LHCN-M2 (cell line): ENCODE data around the gene GRM8. TPM values are rescaled to one million over a fixed set of nuclear protein-coding genes. Genes with fewer than 3 reads are reported as not detected.

ENCODE experiments used
- DNase-seq: peaks from one replicate; pipeline ENCODE4 v3.0.0-alpha.2; 2012; ENCODE audit warnings: low read depth
- total RNA-seq: library from RNA; depleted of rRNA; stranded (reverse); fragments of >200 nt; gene quantifications from 2 replicates; pipeline ENCODE4 v1.2.3, GENCODE V29; 2014

Gene GRM8
- total RNA-seq, 1 experiment from 2014 or later = 0.11 TPM

DNA sequence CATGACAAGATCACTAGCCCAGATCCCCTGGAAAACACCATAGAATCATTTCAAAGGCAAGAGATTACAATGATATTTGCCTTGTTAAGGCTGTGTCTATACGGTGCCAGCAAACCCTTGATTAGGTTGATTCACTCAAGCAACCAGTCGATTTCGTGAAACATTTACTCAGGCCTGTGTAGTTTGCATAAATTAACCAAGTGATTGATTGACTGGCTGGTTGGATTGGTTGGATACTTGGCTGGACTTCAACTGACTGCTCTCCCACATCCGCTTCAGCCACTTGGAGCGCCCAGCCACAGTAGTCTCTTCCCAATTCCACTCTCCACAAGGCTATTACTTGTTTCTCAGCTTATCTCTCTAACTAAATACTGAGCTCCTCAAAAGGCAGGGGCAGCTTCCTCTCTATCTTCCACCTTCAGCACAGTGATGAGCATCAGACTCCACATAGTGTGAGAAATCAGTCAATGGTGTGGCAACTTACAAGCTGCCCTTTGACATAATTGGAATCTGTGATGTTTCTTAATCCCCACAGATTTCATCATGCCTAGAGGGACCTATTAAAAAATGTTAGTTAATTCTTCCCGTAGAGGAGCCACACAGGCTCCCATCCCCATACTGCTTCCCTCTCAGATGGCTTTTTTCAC lies 217.4 kb downstream of the GRM8 start:
- no peak for DNase-seq

DNA sequence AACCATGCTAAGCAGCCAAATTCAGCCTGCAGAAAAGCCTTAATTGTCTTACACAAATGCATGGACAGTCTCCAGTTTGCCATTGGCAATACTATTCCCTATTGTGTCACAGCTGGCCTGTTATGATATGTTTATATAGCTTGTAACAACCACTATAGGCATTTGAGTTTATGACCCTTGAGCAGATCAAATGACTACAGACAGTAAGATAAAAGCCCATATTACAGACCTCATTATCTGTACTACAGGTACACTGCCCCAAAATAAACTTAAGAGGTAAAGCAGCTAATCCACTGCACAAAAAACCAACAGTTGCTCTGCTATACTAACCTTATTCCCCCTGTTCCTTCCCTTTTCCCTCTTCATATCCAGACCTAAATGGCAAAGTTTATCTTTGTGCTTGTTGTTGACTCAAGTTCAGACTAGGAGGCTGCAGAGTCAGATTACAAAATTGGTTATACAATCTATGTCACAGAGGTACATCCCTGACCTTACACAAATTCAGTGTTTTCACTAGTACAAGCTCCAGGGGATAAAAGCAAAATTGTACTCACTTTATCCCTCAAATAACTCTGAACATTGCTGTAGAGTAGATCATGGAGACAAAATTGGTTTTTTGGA lies 218.4 kb downstream of the GRM8 start:
- DNase-seq = no peak

GRCh38 chr7:127029823-127030222 lies 222.9 kb downstream of the GRM8 start:
- DNase-seq = no peak

- DNase-seq = no peak
Measured at GRCh38 chr7:127021857-127022256, 230.9 kb downstream of the GRM8 start.

DNA sequence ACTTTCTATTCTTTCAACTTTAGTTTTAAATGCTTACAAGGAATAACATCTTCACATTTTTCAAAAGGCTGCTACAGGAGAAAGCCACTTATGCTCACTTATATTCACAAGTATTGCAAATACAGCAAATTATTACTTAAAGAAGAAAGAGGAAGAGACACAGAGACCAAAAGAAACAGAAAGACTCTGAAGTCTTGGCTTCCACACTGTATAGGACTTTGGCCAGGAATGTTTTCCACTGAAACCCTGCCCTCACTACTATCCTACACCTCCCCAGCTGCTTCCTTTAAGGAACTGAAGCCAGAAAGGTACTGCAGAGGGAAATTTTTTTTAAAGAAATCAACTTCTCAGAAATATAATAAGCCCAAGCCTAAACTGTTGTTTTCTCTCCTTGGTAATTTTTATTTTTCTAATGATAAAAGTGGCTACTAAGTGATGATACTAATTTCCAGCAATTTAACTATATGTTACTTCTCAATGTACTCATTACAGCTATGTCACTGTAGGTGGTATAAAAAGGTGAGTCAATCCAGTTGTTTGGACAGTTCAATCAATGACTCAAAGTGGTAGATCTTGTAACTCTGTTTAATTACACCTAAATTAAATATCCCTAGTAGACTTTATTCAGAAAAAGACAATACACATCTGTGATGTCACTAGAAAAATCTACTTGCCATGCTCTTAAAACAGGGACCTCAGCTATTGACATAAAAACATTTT lies 231.6 kb downstream of the GRM8 start:
- DNase-seq = no peak

- no peak for DNase-seq
Measured at GRCh38 chr7:127018889-127019288, 233.9 kb downstream of the GRM8 start.

DNA sequence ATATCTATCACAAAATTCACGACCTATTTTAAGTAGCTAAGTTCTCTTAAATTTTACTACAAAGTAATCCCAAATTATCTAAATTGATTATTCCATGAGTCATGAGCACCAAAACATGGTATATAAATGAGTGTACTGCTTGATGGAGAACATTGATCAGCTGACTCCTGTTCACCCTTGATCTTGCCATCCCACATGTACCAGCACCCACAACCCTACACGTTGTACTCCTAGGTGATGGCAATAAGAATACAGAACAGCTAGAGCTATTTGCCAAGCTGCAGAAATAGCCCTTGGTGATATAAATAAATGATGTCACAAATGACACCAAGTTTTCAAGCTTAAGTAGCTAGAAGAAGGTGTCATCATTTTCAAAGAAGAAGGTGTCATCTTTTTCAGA lies 235.5 kb downstream of the GRM8 start:
- DNase-seq = no peak

GRCh38 chr7:127000725-127001124 lies 252.0 kb downstream of the GRM8 start:
- no peak for DNase-seq

- DNase-seq = no peak
Measured at GRCh38 chr7:126996659-126997058, 256.1 kb downstream of the GRM8 start.

- DNase-seq = no peak
Measured at GRCh38 chr7:126993626-126994213, 259.0 kb downstream of the GRM8 start.

- no peak for DNase-seq
Measured at GRCh38 chr7:126988022-126988421, 264.7 kb downstream of the GRM8 start.

- no peak for DNase-seq
Measured at GRCh38 chr7:126979722-126980121, 273.0 kb downstream of the GRM8 start.

GRCh38 chr7:126978865-126979264 lies 273.9 kb downstream of the GRM8 start:
- DNase-seq = no peak

GRCh38 chr7:126973066-126973465 lies 279.7 kb downstream of the GRM8 start:
- no peak for DNase-seq

DNA sequence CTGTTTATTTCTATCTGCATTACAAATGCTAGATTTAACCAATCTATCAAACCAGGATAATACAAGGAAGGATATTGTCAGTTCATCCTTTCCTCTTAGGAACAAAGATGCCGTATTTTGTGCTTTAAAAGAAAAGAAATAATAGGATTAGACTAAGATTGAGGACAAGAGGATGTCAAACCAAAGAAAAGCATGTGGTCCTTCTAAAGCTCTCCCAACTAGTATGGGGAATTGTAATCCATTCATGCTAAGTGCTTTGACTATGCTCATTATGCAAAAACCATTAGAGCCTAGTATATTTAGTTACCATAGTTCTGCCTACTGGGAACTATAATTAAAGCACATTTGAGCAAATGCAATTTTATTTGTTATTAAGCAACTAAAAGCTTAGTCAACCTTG lies 280.2 kb downstream of the GRM8 start:
- DNase-seq = no peak

DNA sequence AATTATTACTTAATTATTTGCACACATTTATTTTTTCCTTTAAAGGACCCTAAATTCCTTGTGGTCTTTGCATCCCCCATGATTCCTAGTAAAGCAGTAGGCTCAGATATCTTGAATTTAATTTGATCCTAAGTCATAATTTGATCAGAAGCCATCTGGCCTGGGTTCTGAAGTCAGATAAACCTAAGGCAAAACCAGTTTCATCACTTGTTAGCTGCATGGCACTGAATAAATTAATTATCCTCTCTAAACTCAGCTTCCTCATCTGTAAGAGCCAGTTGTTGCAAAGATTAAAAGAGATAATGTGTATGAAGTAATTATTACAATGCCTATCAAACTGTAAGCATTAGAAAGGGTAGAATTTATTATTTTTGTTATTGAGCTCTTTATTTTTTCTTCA lies 293.1 kb downstream of the GRM8 start:
- DNase-seq = no peak

DNA sequence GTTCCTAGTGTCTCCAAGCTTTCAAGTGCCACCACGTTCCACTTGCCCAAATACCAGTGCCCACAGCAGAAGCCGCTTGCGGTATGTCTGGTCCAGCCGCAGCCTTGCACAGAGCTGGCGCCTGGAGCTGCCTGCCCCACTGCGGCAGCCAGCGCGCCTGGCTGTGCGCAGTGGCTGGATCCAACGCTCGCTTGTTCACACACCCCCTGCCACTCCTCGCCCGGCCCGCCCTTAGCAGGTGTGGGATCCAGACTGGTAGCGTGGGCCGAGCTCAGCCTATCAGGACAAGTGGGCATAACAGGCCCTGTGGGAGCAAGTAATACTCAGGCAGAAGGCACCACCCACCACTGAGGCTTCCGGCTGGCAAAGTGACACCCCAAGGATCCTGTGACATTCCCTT lies 294.4 kb downstream of the GRM8 start:
- DNase-seq = no peak

GRCh38 chr7:126957443-126957842 lies 295.3 kb downstream of the GRM8 start:
- no peak for DNase-seq

DNA sequence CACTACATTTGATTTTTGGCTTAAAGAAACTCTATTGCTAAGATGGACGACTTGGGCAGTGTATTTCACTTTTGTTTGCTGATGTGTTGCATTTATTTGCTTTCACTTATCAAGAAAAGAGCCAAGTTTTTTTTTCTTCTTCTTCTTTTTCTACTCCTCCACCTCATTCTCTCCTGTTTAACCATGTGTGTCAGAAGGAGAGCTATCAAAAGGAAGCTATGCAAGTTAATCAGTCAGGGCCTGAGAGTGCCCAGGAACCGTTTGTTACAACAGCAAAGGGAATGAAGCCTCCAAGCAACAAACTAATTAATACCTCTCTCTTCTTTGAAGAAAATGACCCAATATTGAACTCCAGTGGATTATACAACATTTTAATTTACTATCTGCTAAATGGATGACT lies 299.3 kb downstream of the GRM8 start:
- DNase-seq = no peak

DNA sequence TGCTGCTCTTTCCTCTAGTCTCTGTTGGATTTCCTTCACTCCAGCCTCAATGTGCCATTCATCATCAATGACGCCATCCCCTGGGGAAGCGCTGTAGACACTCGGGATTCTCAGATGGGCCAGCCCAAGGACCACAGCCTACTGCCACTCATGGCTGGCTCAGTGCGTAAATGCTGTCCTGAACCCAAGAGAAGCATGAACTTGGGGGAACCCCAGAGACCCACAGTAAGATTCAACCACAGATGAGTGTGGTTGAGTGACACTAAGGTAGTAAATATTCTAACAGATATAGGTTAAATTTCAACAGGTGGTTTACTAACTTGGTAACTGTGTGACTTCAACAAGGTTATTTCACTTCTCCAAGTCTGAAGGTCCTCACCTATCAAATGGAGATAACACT lies 304.1 kb downstream of the GRM8 start:
- no peak for DNase-seq

DNA sequence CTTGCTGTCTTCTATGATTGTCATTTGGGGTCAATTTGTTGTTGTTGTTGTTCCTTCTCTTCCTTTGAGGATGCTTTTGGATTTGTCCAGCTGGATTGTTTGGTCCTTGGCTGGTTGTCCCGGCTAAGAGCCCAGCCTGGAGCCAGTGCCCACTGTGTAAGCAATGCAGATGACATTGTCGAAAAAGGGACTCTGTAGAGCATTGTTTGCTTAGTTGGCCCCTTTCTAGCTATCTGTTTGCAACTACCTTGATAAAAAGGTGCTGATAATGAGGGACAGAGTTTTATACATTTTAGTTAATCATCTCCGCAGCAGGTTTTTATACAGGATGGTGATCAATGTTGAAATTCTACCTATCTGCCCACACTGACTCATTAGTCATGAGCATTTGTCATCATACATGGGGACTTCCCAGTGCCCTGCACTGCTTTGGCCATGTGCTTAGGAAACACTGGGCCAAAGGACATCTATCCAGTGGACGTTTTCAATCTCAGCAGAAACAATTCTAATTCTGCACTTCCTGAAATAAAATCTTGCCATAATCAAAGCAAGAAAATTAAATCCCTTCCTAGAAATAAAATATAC lies 311.9 kb downstream of the GRM8 start:
- no peak for DNase-seq

DNA sequence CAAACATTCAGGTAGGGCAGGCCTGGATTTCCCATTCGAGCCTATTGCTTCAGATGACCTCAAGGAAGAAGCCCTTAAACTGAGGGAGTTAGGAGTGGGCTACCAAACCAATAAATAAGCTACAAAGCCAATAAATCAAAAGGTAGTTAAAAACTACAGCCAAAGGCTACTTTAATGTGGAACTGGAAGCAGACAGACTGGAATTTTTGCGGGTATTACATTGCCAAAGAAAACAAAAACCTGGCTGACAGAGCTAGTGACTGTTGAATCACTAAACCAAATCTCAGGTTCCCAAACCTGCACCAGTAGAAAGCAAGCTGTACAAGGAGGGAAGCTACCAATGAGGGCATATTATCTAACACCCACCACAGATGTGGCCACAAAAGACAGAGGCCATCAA lies 315.6 kb downstream of the GRM8 start:
- no peak for DNase-seq
